ENCODE data around the gene CNTN1.

The CNTN1 gene

DNA sequence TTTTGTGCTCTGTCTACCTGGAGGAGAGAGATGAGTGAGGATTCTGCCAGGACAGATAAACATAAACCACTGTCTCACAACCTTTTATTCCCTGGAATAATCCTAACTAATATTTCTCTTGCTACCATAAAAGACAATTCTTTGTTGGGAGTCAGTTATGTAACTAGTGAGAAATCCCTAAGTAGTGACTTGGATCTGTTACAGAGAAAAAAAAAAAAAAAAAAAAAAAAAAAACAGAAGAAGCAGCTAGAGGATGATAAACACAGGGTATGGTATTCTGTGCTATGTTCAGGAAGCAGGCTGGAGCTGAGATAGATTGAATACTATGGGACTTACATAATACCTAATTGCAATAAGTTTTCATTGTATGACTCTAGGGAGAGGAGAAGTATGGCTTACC, 178.7 kb downstream of the CNTN1 start:
- no peak for DNase-seq

DNA sequence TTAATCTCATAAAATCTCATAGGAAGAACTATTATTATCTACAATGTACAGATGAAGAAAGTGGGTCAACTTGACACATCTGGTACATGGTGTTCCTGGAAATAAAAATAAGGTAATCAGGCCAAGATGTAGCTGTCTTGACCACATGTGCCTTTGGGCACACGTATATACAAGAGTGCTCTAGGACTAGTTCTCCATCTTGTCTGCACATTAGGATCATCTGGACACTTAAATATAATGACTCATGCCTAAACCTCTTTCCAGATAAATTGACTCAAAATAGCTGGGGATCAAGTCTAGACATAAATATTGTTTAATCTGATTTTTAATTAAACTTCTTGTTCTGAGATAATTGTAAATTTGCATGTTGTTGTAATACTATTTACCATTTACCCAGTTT, 182.6 kb downstream of the CNTN1 start:
- DNase-seq, result no peak

DNA sequence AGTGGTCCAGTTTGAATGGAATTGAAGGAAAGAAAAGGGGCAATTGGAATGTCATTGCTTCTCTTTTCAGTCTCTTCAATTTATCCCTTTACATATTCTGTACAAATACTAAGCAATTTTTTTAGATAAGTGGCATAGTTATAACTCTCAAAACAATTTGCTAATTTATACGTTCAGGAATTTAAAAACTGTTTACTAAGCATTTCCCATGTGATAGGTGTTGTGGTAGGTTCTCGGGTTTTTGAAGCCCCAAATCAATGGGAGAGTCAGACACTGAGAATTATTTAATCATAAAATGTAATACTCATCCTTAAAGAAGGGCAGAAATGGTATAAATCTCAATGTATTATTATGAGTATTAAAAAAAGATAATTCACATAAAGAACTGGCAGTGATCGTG, 197.1 kb downstream of the CNTN1 start:
- DNase-seq, result no peak

DNA sequence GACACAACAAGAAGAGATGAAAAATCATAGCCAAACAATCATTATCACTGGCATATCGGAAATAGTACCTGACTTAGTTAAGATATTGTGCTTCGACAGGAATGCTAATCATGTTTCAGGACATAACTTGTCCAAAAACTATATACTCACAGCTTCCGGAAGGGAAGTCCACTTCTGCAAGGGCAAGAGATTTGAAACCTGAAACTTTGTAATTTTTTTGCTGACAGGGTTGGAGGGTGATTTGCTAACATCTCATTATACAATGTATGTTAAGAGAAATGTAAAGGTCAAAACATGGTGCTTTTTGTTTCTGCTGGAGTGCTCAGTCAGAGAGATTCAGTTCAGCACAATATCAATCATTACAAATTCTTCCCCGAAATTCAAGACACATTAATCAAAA, 200.3 kb downstream of the CNTN1 start:
- DNase-seq, result no peak

DNA sequence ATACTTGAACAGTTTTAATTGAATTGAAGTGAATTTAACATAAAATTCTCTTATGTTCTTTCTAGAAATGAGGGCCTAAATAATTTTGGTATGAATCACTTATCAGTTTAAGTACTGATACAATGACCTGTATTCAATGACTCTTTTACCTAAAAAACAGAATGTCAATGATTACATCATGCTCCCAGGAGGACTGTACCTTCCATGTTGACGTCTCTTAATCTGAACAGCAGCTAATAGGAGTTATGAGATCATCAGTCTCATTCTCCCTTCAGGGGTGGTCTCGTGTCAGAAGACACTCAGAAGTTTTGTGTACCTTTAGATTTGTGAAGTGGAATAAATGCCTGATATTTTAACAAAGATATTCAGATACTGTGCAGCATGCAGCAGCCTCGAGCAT, 206.3 kb downstream of the CNTN1 start:
- DNase-seq, result no peak

DNA sequence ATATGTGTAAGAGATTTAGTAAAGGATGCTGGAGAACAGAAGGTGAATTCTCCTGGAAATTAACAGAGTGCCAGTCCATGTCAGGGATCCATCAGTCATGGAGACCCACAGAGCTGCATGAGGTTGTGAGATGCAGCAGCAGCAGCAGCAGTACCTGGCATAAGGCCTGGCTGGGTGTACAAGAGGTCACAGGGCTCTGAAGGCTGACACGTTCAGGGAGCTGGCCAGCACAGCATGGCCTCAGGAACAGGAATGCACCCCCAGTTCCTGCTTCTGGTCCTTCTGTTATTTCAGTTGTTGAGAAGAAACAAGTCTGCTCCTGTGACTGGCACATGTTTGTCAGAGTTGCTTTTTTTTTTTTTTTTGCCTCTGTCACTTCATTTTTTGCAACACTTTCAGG, 210.8 kb downstream of the CNTN1 start:
- DNase-seq, result no peak

DNA sequence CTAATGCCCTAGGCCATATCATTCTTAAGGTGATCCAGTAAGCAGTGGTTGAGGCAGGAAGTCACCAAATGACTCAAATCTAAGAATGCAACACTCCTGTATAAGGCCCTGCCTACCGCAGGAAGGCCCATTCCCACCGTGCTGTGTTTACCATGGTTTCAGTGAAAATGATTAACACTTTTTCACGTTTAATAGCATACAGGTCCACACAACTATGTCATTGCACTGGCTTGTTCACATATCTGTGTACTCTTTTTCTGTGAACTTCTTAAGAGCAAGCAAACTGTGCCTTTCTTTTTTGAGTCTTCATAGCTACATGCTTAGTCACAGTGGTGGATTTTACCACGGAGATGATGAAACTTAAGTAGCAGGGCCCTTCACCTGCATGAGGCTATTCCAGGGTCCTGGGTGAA, 214.9 kb downstream of the CNTN1 start:
- DNase-seq, result no peak

DNA sequence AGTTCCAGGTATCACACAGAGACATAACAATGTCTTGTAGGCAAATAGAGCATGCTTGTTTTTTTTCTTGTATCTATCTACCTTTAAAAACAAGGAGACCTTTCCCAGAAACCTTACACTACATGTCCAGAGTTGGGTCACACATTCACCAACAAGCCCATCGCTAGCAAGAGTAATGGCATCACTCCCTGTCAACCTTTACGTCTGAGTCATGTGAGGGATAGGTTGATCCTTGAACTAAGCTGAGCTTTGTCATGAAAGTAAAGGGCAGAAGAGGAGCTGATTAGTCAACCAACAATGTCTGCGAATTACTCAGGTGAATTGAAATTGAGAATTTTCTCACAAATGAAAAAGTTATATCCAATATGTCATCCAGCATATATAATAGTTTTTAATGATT, 219.4 kb downstream of the CNTN1 start:
- DNase-seq, result no peak

DNA sequence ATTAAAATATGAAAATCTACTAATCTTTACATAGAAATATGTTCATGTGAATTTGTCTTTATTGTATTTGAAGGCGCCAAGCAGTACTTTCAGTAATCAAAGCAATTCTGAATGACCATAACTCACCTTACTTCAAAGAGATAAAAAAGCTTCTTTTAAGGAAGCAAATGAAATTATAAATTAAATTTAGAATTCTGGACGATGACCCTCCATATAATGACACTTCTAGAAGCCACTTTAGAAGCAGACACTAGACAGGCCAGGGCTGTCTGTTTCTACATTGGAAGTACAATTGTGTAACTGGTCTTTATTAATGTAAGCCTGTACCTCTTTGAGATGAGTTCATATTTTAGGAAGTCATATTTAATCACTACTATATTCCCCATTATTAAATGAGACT, 222.9 kb downstream of the CNTN1 start:
- DNase-seq, result no peak

DNA sequence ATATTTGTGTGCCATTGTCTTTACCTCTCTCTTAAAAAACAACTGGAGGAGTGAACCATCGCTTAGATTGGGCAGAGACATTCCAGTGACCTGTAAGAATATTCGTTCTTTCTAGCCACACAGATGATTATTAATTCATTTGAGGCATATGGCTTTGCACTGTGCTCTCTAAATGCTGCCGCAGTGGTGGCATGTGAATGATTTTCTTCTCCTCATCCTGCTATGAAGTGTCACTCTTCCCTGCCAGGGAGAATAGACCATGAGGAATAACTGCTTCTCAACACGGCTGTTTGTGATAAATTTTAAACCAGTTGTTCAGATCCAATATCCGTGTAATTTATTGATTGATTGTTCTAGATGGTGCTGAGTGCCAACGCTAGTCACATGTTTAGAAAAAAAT, 225.3 kb downstream of the CNTN1 start:
- no peak for DNase-seq

DNA sequence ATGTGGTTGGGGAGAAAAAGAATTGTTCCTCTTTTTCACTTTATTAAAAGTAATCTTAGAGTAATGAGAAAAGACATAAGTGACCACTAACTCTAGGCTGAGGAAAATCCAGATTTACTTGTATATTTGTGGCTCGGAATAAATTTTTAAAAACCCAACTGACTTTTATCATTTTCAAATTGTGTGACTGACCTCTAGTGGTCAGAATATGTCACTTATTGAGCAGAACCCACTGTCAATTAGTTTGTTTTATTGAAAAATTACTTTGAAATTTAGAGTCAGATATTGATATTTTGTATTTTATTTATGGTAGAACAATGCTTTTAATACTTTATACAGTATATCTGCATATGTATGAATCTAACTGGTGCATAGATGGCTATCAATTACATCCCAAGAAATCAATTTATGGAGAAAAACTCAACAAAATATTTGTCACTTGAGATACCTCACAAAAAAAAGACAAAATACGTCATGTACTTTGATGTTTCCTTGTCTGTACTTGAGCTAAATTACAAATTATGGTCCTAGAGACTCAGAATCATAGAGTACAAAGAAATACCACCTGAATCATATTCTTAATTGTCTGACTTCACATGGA, 229.4 kb downstream of the CNTN1 start:
- DNase-seq, result no peak

DNA sequence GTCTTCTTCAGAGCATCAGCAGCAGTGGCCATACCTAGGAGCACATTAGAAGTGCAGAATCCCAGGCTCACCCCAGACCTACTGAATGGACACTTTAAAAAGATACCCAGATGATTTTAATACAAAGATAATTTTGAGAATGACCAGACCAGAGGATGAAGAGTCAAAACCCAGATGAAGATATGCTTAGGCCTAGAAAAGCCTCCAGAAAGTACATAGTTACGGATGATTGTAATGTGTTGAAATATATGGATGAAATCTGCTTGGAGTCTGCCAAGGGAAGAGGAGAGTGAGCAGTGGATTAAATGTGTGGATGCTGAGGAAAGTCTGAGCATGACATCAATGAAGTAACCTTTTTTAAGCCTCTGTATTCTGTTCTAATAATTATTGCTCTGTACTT, 245.7 kb downstream of the CNTN1 start:
- DNase-seq, result no peak

DNA sequence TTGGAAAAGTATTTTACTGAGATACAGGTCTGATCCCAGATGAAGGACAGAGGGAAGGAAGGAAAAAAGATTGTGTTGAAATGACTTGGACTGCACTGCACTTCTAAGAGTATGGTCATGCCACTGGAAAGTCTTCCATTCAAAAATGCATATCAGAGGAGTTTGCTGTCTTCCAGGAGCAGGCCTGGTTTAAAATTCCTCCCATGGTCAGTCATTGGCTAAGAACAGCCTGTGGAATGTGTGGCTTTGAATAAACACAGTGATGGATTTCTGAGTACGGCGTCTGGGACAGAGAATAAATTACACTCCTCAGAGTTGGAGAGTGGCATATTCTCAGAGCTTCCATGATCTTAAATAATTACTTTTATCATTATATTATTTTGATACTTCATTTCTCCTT, 250.1 kb downstream of the CNTN1 start:
- DNase-seq, result no peak

DNA sequence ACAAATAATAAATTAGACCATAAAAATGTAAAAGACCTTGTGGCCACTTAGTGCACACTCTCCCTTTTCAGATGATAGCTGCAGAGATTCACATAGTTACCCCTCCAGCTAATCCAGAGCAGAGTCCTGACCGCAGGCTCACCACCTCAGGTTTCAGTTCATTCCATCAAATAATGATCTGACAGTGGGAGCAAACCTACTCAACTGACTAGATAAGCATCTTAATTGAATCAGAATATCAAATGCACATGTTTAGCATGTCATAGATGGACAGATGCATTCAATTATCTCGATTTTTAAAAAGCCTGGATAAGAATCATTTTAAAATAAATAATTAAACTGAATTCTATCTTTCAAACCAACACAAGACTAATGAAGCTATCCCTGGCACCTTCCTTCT, 253.5 kb downstream of the CNTN1 start:
- no peak for DNase-seq

DNA sequence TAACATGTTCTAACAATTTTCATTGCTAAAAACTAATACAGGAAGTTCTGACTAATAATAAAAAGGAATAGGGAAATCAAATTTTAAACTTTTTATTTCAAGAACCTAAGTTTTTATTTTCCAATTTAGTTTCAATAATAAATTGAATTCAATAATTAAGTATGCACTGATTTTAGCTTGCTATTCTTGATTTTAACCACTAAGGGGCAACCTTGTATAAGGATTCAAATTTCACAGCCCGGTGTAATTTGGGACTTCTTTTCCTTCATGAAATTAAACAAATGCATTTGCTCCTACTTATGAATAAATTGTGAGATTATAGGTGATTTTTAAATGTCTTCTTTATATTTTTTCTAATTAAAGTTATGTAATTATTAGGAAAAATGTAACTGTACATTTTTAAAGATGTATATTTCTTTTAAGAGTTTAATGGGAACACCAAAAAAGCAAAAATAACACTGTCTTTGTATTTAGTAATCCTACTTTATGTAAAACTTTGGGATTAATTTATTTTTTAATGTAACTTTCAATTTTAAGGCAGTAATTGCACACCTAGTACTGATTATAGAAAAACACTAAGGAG, 254.5 kb downstream of the CNTN1 start:
- DNase-seq, result peak; percentile 17

DNA sequence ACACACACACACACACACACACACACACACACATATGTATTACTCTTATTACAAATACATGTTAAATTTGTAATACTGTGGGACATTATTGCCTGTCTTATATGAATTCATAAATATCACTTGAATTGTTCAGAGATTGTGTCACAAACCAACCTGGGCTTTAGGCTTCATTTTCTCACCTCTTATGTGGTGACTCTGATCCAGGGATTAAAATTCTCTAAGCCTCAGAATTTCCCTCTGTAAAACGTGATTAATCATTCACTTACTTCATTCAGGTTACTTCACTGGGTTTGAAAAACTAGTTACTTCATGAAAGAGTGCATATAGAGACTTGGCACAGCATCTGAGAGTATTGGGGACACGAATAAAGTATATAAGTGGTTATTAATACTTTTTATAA, 255.6 kb downstream of the CNTN1 start:
- DNase-seq, result no peak

DNA sequence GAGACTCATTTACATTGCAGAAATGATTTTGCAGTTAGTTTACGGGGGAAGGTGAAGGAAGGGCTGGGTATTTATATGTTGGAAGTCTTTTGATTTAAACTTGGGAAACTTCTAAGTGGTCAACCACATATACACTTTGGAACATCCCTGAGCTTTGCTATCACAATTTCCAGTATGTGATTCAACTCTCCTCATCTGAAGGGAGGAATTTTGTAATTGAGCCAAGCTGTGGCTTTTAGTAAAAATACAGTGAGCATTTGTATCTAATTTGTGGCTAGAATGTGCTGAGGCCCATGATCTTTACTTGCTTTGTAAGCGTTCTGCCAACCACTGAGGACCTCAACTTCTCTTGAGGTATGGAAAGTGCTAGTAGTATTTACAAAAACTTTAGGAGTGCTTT, 260.8 kb downstream of the CNTN1 start:
- DNase-seq, result no peak

DNA sequence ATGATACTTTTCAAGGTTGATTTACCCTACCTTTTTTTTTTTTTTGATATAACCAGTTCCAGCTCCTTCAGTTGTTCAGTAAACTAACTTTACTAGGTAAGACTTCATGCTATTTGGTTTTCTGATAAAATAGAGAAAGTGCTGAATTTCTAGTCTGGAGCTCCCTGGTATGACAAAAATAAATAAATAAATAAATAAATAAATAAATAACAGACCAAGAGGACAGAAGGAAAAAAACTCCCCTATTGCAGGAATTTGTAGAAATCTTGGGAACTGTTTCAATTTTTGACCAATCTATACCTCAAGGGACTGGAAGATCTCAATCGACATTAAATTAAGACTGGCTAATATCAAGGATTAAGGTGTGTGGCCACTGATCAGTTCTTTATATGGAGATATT, 265.2 kb downstream of the CNTN1 start:
- no peak for DNase-seq

DNA sequence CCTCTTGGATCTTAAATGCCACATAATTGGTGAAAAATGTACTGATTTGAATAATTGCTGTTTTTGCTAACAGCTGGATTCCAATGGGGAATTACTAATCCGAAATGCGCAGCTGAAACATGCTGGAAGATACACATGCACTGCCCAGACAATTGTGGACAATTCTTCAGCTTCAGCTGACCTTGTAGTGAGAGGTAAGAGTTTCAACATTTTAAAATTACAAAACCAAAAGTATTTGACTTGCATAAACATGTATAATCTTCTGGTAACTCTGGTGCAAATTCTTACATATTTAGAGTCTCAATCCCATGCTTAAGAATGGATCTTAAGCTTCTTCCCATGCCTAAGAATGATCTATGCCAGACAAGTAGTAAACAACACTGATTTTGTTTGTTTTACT, 266.8 kb downstream of the CNTN1 start:
- no peak for DNase-seq

DNA sequence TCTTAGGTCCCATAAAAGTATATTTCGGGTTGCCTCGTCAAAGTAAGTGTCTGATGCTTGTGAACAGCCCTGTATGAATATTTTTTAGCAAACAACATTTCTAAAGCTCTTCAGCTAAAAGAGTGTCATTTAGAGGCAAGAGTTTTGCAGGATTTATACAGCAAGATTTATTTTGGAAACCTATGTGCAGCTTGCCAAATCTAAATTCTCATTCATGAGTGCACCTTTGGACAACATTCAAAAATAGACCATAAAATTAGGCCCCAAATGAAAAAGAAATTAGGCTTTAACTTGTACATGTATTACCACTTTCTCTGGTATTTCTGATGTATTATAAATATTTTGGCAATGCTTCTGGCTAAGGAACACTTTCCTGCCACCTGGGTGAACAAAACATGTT, 271.5 kb downstream of the CNTN1 start:
- no peak for DNase-seq

DNA sequence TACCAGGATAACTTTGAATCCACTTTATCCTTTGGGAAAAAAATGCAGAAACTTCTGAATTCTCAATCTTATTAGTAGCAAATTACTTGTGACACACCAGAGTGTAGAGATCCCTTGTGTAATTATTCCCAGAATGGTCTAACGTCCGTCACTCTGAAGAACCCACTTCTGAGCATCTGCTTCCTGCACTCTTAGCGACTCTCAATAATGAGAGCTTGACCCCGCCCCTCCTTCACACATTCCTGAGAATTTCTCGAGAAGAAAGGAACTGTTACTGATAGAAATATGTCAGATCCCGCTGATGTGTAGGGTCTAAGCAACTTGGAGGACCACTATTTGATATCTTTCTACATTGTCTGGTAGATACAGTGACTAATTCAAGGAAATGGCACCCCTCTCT, 277.6 kb downstream of the CNTN1 start:
- DNase-seq, result no peak

DNA sequence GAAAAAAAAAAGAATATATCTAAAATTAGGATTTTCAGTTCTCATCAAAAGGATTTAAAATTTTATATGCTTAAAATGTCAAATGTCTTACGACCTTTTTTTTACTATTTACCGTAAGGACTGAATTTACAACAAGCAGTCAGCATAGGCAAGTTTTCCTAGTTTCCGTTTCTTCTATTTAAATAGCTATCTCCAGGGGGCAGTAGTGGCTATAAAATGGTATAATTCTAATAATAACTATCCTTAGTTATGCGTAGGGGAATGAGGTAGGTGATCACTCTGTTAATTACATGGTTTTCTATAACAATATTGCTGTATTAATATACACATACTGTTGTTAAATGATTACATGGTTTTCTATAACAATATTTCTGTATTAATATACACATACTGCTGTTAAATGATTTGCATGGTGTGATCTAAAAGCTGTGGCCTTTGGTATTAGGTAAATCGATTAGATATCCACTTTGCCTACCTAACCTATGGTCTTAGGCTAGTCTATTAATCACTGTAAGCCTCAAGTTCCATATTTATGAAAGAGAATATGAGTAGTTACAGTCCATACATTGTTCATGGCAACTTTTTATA, 278.2 kb downstream of the CNTN1 start:
- DNase-seq, result no peak

DNA sequence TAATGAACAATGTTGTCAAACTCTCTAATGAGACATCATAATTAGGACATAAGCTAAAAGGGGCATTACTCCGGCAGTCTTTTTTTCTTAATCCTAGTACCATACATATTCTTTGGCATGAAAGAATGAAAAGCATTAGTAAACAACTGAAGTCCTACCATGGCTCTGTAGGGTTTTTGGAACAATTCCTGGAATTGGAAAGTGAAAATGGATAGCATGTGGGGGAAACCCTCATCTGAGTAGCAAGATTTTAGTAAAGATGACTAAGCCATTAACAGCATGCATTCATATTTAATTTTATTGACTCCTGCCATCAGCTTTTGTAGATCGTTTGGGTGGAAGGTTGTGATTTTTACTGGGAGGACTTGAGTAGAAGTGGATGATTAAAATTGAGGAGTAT, 279.7 kb downstream of the CNTN1 start:
- DNase-seq, result no peak

DNA sequence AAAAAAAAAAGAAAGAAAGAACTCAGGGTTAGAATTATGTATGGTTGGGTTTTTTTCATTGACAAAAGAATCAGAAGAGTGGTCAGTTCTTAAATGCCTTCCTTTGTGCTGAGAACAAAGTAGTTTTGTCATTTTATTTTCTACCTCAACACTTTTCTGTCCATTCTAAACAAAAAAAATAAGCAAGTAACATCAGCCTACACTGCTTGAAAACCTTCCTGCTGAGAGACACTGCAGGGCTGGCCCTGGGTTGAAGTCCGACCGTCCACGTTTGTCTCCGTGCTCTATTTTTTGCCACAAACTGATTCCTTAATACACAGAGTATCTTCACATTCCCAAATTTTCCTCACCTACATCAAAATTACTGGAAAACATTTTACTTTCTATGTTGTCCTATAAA, 284.3 kb downstream of the CNTN1 start:
- no peak for DNase-seq

DNA sequence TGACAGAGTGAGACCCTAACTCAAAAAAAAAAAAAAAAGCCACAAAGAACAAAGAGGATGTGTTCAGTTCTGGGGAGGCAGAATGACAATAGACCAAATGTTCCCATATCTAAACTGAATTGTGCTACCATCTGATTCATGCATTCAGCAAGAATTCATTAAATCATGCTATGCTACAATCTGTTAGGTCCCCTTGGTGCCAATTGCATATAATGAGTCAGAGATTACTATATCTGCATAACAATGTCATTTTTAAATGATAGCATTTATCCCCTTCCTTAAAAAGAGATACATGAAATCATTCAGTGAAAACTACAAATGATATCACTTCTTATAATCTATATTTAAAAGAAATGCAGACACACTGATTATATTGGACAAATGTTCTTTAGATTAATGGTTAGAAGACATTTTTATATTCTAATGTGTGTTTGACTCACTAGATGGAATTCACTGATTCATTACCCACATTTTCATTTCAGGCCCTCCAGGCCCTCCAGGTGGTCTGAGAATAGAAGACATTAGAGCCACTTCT, 288.3 kb downstream of the CNTN1 start:
- DNase-seq, result no peak
